GM12878 (cell line): Measurements from ENCODE around the gene TMPRSS13. TPM values are rescaled to one million over a fixed set of nuclear protein-coding genes. Genes with fewer than 3 reads are reported as not detected.

Experiments
- ATAC-seq: fragments of 200-7000 bp; cut with Tn5 transposase; 3 replicates; pipeline ENCODE4 v1.9.1; 2020; ENCODE audit warnings: mild to moderate bottlenecking, moderate library complexity
- BruUV-seq: library from RNA; stranded (reverse); fragments of 400-500 nt; replicated peaks from 2 replicates; lab custom pipeline; 2021; lab: Mats Ljungman, UMichigan
- CTCF ChIA-PET: fragments of 300-600 bp; sonication (Branson Sonifier 250); formaldehyde crosslinking; extraction: SDS; loops from one replicate; lab custom pipeline; 2021; ENCODE audit warnings: inconsistent platforms; lab: Yijun Ruan, JAX
- POLR2A ChIA-PET: fragments of 350-600 bp; formaldehyde crosslinking; extraction: SDS; loops from one replicate; lab custom pipeline; 2021; ENCODE audit warnings: inconsistent platforms; lab: Charles Lee
- RAD21 ChIA-PET: fragments of 300-600 bp; sonication (Branson Sonifier 250); formaldehyde crosslinking; loops from one replicate; lab custom pipeline; 2023; ENCODE audit warnings: antibody characterized with exemption; ENCODE audit not compliant: unreplicated experiment; lab: Charles Lee
- SMC1A ChIA-PET: fragments of 300-600 bp; sonication (Branson Sonifier 250); formaldehyde crosslinking; loops from one replicate; lab custom pipeline; 2023; ENCODE audit not compliant: unreplicated experiment, uncharacterized antibody; lab: Charles Lee
- DNase-seq: peaks from one replicate; pipeline ENCODE4 v3.0.0-alpha.2; 2011; ENCODE audit warnings: low read depth, low spot score
- FAIRE-seq: peaks from 3 replicates; lab custom pipeline; 2011; peaks lifted over from hg19 to GRCh38; lab: Jason Lieb, UNC
- H2AFZ ChIP-seq: 2 replicates; pipeline ENCODE4 v1.6.0; 2011; ENCODE audit warnings: low read depth, low read length, control low read depth; ENCODE audit not compliant: control insufficient read depth
- H3K27ac ChIP-seq: 2 replicates; pipeline ENCODE4 v1.5.1; 2011; ENCODE audit warnings: control low read depth; ENCODE audit not compliant: control insufficient read depth, insufficient read depth
- H3K27me3 ChIP-seq, 2 experiments: replicated peaks in 1 of 2; 2 replicates each; pipeline versions ENCODE4 v1.6.0 to v1.6.1; 2011; ENCODE audit warnings: low read length in 1 of 2; ENCODE audit not compliant: control insufficient read depth in 2 of 2, insufficient read depth in 2 of 2
- H3K36me3 ChIP-seq, 2 experiments: 2 replicates each; pipeline ENCODE4 v1.5.1; 2011; ENCODE audit warnings: low read length in 1 of 2; ENCODE audit not compliant: control insufficient read depth in 2 of 2, insufficient read depth in 2 of 2
- H3K4me1 ChIP-seq: 2 replicates; pipeline ENCODE4 v1.6.1; 2011; ENCODE audit warnings: mild to moderate bottlenecking, low read length, moderate library complexity, mixed read lengths; ENCODE audit not compliant: control insufficient read depth, insufficient read depth
- H3K4me2 ChIP-seq: 2 replicates; pipeline ENCODE4 v1.6.0; 2011; ENCODE audit warnings: control low read depth; ENCODE audit not compliant: control insufficient read depth, insufficient read depth
- H3K4me3 ChIP-seq: fragments of 200-600 bp; sonication (generic); 2 replicates; pipeline ENCODE4 v1.5.1; 2016
- H3K79me2 ChIP-seq: 2 replicates; pipeline ENCODE4 v1.6.0; 2011; ENCODE audit warnings: low read length; ENCODE audit not compliant: control insufficient read depth, insufficient read depth
- H3K9ac ChIP-seq: 2 replicates; pipeline ENCODE4 v1.8.0; 2011; ENCODE audit warnings: low read length, control low read depth, mixed read lengths; ENCODE audit not compliant: control insufficient read depth, insufficient read depth
- H3K9me3 ChIP-seq: replicated peaks from 3 replicates; pipeline ENCODE4 v1.5.1; 2011; ENCODE audit warnings: mild to moderate bottlenecking, low read length; ENCODE audit not compliant: control insufficient read depth, insufficient read depth
- H4K20me1 ChIP-seq: 2 replicates; pipeline ENCODE4 v1.6.0; 2011; ENCODE audit not compliant: control insufficient read depth, insufficient read depth
- ATF2 ChIP-seq: IDR thresholded peaks from 2 replicates; pipeline ENCODE4 v1.6.1; 2012; ENCODE audit warnings: low read length, inconsistent platforms
- CHD4 ChIP-seq: fragments of 200-600 bp; sonication (generic); IDR thresholded peaks from 2 replicates; pipeline ENCODE4 v1.6.1; 2016; ENCODE audit warnings: mild to moderate bottlenecking
- GABPA ChIP-seq: IDR thresholded peaks from 2 replicates; pipeline ENCODE4 v1.6.1; 2014; ENCODE audit warnings: antibody characterized with exemption, low read depth, mild to moderate bottlenecking, inconsistent platforms
- IRF3 ChIP-seq: fragments of 450-650 bp; IDR thresholded peaks from 2 replicates; pipeline ENCODE4 v1.6.1; 2014; ENCODE audit warnings: mild to moderate bottlenecking
- JUND ChIP-seq: IDR thresholded peaks from 2 replicates; pipeline ENCODE4 v1.6.1; 2012; ENCODE audit warnings: low read depth, mild to moderate bottlenecking, low read length, improper control_type of control experiment, moderate library complexity
- MYB ChIP-seq: fragments of 150-350 bp; IDR thresholded peaks from 2 replicates; pipeline ENCODE4 v1.6.1; 2014; ENCODE audit warnings: mild to moderate bottlenecking, low read depth, low read length, borderline replicate concordance
- NBN ChIP-seq: fragments of 450-650 bp; IDR thresholded peaks from 2 replicates; pipeline ENCODE4 v1.6.1; 2016
- NFYA ChIP-seq: IDR thresholded peaks from 2 replicates; pipeline ENCODE4 v1.6.1; 2011; ENCODE audit warnings: low read depth, mild to moderate bottlenecking, low read length, improper control_type of control experiment, borderline replicate concordance
- NFYB ChIP-seq: IDR thresholded peaks from 2 replicates; pipeline ENCODE4 v1.6.1; 2011; ENCODE audit warnings: low read depth, mild to moderate bottlenecking, low read length, improper control_type of control experiment, moderate library complexity; ENCODE audit not compliant: insufficient read depth
- NR2C2 ChIP-seq: IDR thresholded peaks from 2 replicates; pipeline ENCODE4 v1.6.1; 2011; ENCODE audit warnings: borderline replicate concordance, low read depth; ENCODE audit not compliant: control insufficient read depth, insufficient read length
- SP1 ChIP-seq: IDR thresholded peaks from one replicate; pipeline ENCODE4 v1.6.1; 2011; ENCODE audit warnings: low read depth, low read length
- SREBF1 ChIP-seq: IDR thresholded peaks from 2 replicates; pipeline ENCODE4 v1.6.1; 2012; ENCODE audit warnings: mild to moderate bottlenecking, low read length
- WGBS: methylation state at CpG from one replicate; pipeline ENCODE4 v1.1.6; 2016; ENCODE audit warnings: low lambda C conversion rate; ENCODE audit not compliant: insufficient replicate concordance, insufficient coverage; ENCODE audit errors: missing lambda C conversion rate; 5-methylcytosine and 5-hydroxymethylcytosine counted together
- in situ Hi-C: fragments of 300-500 bp; cut with MboI; formaldehyde crosslinking; loops from 9 replicates; pipeline ENCODE4 v1.14.3; 2018; ENCODE audit warnings: mixed read lengths
- intact Hi-C: fragments of 100-400 bp; cut with micrococcal nuclease; formaldehyde crosslinking; loops from one replicate; pipeline ENCODE4 v1.14.2; 2022; ENCODE audit not compliant: unreplicated experiment
- polyA plus RNA-seq, 11 experiments: library from polyadenylated mRNA; depleted of rRNA in 4 of 11; unstranded in 6 of 11; stranded (reverse) in 5 of 11; fragments of >200 nt; fragmentation: Nextera tagmentation in 4 of 11; fragmentation: Illumina TruSeq in 1 of 11; extraction: Ambion mirVana in 4 of 11; extraction: Trizol in 1 of 11; gene quantifications; 1 replicate in 1 of 11; 2 replicates in 10 of 11; pipeline versions ENCODE4 v1.2.1 to v1.2.3, GENCODE V29; 2011 to 2016; ENCODE audit warnings: inconsistent platforms in 2 of 11, missing spikeins in 2 of 11, low read depth in 1 of 11
- total RNA-seq, 4 experiments: library from RNA; depleted of rRNA in 3 of 4; stranded (reverse); fragments of >200 nt in 3 of 4; fragmentation: Illumina TruSeq in 1 of 4; extraction: Trizol in 1 of 4; gene quantifications; 2 replicates each; pipeline versions ENCODE4 v1.2.1 to v1.2.3, GENCODE V29; 2013 to 2021
- TF ChIP-seq, protein P1 (sequence below): IDR thresholded peaks from 2 replicates; pipeline ENCODE4 v1.6.1; 2011; ENCODE audit warnings: borderline replicate concordance, low read depth, mild to moderate bottlenecking, moderate library complexity, low read length; ENCODE audit not compliant: insufficient read depth, poor library complexity, severe bottlenecking

The TMPRSS13 gene
- total and polyA plus RNA-seq, 10 of the 15 experiments (the other 5 are each of a cell fraction or from before 2014, with no cell fraction given), result 0.05 to 0.50 (median 0.26) TPM; not detected in 2

GRCh38 chr11:117911694-117912093 is 17.5 kb downstream of the TMPRSS13 start:
- Histone ChIP-seq H3K79me2 (no peaks in the 10 kb centered on the region), H3K27me3 (no peaks in the 10 kb centered on the region; a peak in 1 of 4 replicates), H3K9me3 (no peaks in the 10 kb centered on the region), H3K4me1 (peaks cover 5% of the 10 kb centered on the region; the same call in 1 of the 2 replicates), H3K4me3 (no peak overlapping the region), H3K4me2 (no peak overlapping the region), H4K20me1 (no peaks in the 10 kb centered on the region), H2AFZ (no peak overlapping the region), H3K27ac (no peak overlapping the region), H3K9ac (no peak overlapping the region), H3K36me3 (no peaks in the 10 kb centered on the region)
- ChIA-PET RAD21 (interaction anchor here (2.2 to 2.5 kb wide), 2 partner anchors 8 to 35 kb away, joined by 7 to 13 read pairs; no protein-coding TSS in a partner anchor), SMC1A (interaction anchor here (1.6 to 5.0 kb wide), 5 partner anchors 15 to 141 kb away, joined by 4 to 30 read pairs (median 8); partner anchors contain the start of gene TMPRSS13), POLR2A (no interaction called here), CTCF (interaction anchor here (0.7 to 2.0 kb wide), 2 partner anchors 35 to 142 kb away, joined by 3 to 7 read pairs; no protein-coding TSS in a partner anchor)
- BruUV-seq, result no TSS peak
- ATAC-seq, result no peak
- in situ Hi-C loops, result no loop called here
- no peak for DNase-seq
- TF ChIP-seq, protein P1, sequence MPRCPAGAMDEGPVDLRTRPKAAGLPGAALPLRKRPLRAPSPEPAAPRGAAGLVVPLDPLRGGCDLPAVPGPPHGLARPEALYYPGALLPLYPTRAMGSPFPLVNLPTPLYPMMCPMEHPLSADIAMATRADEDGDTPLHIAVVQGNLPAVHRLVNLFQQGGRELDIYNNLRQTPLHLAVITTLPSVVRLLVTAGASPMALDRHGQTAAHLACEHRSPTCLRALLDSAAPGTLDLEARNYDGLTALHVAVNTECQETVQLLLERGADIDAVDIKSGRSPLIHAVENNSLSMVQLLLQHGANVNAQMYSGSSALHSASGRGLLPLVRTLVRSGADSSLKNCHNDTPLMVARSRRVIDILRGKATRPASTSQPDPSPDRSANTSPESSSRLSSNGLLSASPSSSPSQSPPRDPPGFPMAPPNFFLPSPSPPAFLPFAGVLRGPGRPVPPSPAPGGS, result no peak
- TF ChIP-seq GABPA (no peak), JUND (no peak), NBN (no peak), NR2C2 (no peak), MYB (no peak), NFYB (no peak), CHD4 (no peak), SREBF1 (no peak), NFYA (no peak), IRF3 (no peak), ATF2 (no peak), SP1 (no peak)
- intact Hi-C loops, result no loop called here
- WGBS, result 46% methylated on average over 3 of the region's 3 CpGs
- FAIRE-seq, result no peak
